HepG2 (cell line): ENCODE results near the gene PTPRE. TPM values are rescaled to one million over a fixed set of nuclear protein-coding genes. Genes with fewer than 3 reads are reported as not detected.

ENCODE experiments used
- EP300 ChIP-seq, 3 experiments: sonication (generic) in 1 of 3; formaldehyde crosslinking in 1 of 3; IDR thresholded peaks; 2 replicates each; pipeline versions ENCODE4 v1.5.1 to v1.6.1; 2011 to 2020; ENCODE audit warnings: low read depth in 2 of 3, low read length in 2 of 3, borderline replicate concordance in 1 of 3, improper control_type of control experiment in 1 of 3, mild to moderate bottlenecking in 1 of 3, missing genetic modification reagents in 1 of 3, moderate library complexity in 1 of 3
- ETV5 ChIP-seq: IDR thresholded peaks from 2 replicates; pipeline ENCODE4 v1.6.1; 2018; ENCODE audit warnings: missing biosample characterization, missing genetic modification reagents, inconsistent platforms, borderline replicate concordance
- HHEX ChIP-seq: IDR thresholded peaks from 2 replicates; pipeline ENCODE4 v1.6.1; 2016; ENCODE audit warnings: control low read depth
- KLF11 ChIP-seq: IDR thresholded peaks from 2 replicates; pipeline ENCODE4 v1.6.1; 2016; ENCODE audit warnings: missing compliant biosample characterization
- MAFK ChIP-seq, 2 experiments: IDR thresholded peaks in 1 of 2; conservative IDR thresholded peaks in 1 of 2; 2 replicates each; pipeline ENCODE4 v1.6.1; 2011; ENCODE audit warnings: improper control_type of control experiment in 2 of 2, low read length in 2 of 2
- SOX13 ChIP-seq, 3 experiments: fragments of 450-650 bp in 1 of 3; sonication (generic) in 1 of 3; formaldehyde crosslinking in 1 of 3; IDR thresholded peaks in 2 of 3; conservative IDR thresholded peaks in 1 of 3; 2 replicates each; pipeline versions ENCODE4 v1.5.0 to v1.6.1; 2016 to 2020; ENCODE audit warnings: antibody characterized with exemption in 1 of 3, mild to moderate bottlenecking in 1 of 3, missing compliant biosample characterization in 1 of 3, missing genetic modification reagents in 1 of 3, moderate library complexity in 1 of 3
- SOX5 ChIP-seq: IDR thresholded peaks from 2 replicates; pipeline ENCODE4 v1.6.1; 2016; ENCODE audit warnings: borderline replicate concordance
- SOX6 ChIP-seq, 2 experiments: fragments of 450-650 bp in 1 of 2; sonication (generic) in 1 of 2; formaldehyde crosslinking in 1 of 2; IDR thresholded peaks; 2 replicates each; pipeline versions ENCODE4 v1.4.0 to v1.6.1; 2017 to 2020; ENCODE audit warnings: antibody characterized with exemption in 1 of 2, mild to moderate bottlenecking in 1 of 2, missing genetic modification reagents in 1 of 2
- TOPORS ChIP-seq: sonication (generic); formaldehyde crosslinking; IDR thresholded peaks from 2 replicates; pipeline ENCODE4 v1.8.0; 2023; ENCODE audit warnings: mild to moderate bottlenecking, missing genetic modification reagents
- ZC3H4 ChIP-seq: sonication (generic); formaldehyde crosslinking; IDR thresholded peaks from 2 replicates; pipeline ENCODE4 v1.4.0; 2020; ENCODE audit warnings: missing genetic modification reagents, borderline replicate concordance
- ZSCAN9 ChIP-seq: IDR thresholded peaks from 2 replicates; pipeline ENCODE4 v1.6.1; 2016; ENCODE audit warnings: borderline replicate concordance
- polyA plus RNA-seq, 8 experiments: library from polyadenylated mRNA; depleted of rRNA in 3 of 8; stranded (reverse) in 7 of 8; unstranded in 1 of 8; fragments of >200 nt; fragmentation: Illumina TruSeq in 4 of 8; extraction: Trizol in 4 of 8; gene quantifications; 2 replicates each; pipeline versions ENCODE4 v1.2.1 to v1.2.3, GENCODE V29; 2011 to 2016; ENCODE audit warnings: low read depth in 4 of 8, missing spikeins in 1 of 8, mixed read lengths in 1 of 8; ENCODE audit not compliant: insufficient read depth in 1 of 8
- total RNA-seq, 5 experiments: library from RNA; depleted of rRNA; stranded (reverse); fragments of >200 nt; fragmentation: Illumina TruSeq; extraction: Trizol; gene quantifications; 2 replicates each; pipeline ENCODE4 v1.2.3, GENCODE V29; 2016; ENCODE audit warnings: low read depth in 1 of 5
- TF ChIP-seq, protein P1 (sequence below): sonication (generic); formaldehyde crosslinking; IDR thresholded peaks from 2 replicates; pipeline ENCODE4 v1.4.0; 2020; ENCODE audit warnings: mild to moderate bottlenecking, missing genetic modification reagents
- TF ChIP-seq, protein P2 (sequence below): sonication (generic); formaldehyde crosslinking; IDR thresholded peaks from 2 replicates; pipeline ENCODE4 v1.5.0; 2020; ENCODE audit warnings: missing genetic modification reagents
- TF ChIP-seq, protein P3 (sequence below): IDR thresholded peaks from 2 replicates; pipeline ENCODE4 v1.6.1; 2016; ENCODE audit warnings: missing compliant biosample characterization, missing genetic modification reagents, borderline replicate concordance
- TF ChIP-seq, protein P4 (sequence below): sonication (generic); formaldehyde crosslinking; IDR thresholded peaks from 2 replicates; pipeline ENCODE4 v1.5.1; 2020; ENCODE audit warnings: missing genetic modification reagents, mild to moderate bottlenecking, borderline replicate concordance
- TF ChIP-seq, protein P5 (sequence below): sonication (generic); formaldehyde crosslinking; IDR thresholded peaks from 2 replicates; pipeline ENCODE4 v1.4.0; 2020; ENCODE audit warnings: missing genetic modification reagents

The PTPRE gene
- total and polyA plus RNA-seq, 2 of the 13 experiments (the other 11 are each of a cell fraction or from before 2014, with no cell fraction given): 0.01 to 0.02 TPM

DNA sequence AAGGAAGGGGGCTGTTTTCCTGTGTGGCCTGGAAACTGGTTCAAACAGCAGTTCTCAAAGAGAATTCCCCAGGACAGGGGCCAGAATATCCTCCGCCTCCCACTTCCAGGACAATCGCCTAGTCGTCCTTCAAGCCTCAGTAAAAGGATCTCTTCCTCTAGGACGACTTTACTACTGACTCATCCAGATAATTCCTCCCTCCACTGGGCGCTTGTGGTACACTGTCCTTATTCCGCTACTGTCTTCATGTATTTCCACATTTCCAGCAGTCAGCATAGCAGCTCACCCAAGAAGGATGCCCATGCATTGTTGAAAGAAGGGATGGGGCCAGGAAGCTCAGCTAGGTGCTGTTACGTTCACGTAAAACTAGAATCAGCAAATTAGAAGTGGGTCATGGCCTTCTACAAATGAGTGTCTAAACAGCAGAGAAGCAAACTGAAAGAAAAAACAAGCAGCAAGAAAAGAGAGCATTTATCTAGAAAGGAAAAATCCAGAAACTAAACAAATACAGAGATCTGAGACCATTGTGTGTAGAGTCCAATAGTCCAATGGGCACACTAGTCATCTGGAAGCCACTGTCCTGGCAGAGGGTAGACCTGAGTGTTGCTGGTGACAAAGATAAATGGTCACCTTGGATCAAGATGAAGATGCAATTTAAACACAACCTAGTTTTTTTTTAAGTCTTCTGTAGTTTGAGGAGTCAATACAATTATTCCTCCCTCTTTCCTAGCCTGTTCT, 40.5 kb upstream of the PTPRE start (continued):
- TF ChIP-seq, protein P1, sequence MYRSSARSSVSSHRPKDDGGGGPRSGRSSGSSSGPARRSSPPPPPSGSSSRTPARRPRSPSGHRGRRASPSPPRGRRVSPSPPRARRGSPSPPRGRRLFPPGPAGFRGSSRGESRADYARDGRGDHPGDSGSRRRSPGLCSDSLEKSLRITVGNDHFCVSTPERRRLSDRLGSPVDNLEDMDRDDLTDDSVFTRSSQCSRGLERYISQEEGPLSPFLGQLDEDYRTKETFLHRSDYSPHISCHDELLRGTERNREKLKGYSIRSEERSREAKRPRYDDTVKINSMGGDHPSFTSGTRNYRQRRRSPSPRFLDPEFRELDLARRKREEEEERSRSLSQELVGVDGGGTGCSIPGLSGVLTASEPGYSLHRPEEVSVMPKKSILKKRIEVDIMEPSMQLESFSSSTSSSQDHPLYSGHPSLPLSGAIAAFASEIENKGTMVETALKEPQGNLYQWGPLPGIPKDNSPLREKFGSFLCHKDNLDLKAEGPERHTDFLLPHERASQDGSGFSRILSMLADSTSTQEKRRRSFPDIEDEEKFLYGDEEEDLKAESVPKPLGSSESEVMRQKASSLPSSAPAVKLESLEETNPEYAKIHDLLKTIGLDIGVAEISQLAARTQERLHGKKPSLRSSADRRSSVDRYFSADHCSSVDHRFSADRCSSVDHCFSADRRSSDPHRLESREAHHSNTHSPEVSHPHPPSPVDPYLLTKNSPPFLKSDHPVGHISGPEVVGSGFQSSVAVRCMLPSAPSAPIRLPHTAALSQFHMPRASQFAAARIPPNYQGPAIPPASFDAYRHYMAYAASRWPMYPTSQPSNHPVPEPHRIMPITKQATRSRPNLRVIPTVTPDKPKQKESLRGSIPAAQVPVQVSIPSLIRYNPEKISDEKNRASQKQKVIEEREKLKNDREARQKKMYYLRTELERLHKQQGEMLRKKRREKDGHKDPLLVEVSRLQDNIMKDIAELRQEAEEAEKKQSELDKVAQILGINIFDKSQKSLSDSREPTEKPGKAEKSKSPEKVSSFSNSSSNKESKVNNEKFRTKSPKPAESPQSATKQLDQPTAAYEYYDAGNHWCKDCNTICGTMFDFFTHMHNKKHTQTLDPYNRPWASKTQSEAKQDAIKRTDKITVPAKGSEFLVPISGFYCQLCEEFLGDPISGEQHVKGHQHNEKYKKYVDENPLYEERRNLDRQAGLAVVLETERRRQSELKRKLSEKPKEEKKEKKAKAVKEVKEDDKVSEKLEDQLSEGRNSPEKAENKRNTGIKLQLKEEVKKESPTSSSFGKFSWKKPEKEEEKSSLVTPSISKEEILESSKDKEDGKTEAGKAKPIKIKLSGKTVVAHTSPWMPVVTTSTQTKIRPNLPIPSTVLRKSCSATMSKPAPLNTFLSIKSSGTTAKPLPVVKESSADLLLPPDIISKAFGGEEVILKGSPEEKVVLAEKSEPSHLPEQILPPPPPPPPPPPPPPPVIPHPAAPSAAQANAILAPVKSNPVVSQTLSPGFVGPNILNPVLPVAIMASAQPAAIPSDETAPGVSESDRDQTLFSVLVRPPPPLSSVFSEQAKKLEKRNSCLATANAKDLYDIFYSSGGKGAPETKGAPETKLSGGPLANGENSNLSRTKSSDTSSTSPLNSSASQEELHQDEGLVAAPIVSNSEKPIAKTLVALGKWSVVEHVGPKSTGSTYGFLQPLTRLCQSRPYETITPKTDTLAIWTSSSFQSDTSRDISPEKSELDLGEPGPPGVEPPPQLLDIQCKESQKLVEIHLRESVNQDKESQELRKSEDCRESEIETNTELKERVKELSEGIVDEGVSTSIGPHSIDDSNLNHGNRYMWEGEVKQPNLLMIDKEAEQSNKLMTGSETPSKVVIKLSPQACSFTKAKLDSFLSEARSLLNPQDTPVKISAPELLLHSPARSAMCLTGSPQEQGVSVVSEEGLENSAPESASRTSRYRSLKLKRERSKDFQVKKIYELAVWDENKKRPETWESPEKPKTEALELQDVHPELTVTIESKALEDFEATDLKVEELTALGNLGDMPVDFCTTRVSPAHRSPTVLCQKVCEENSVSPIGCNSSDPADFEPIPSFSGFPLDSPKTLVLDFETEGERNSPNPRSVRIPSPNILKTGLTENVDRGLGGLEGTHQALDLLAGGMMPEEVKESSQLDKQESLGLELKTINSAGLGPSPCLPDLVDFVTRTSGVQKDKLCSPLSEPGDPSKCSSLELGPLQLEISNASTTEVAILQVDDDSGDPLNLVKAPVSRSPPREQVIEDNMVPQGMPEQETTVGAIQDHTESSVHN (CRISPR knock-in tag): no peak
- TF ChIP-seq, protein P2, sequence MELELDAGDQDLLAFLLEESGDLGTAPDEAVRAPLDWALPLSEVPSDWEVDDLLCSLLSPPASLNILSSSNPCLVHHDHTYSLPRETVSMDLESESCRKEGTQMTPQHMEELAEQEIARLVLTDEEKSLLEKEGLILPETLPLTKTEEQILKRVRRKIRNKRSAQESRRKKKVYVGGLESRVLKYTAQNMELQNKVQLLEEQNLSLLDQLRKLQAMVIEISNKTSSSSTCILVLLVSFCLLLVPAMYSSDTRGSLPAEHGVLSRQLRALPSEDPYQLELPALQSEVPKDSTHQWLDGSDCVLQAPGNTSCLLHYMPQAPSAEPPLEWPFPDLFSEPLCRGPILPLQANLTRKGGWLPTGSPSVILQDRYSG: no peak
- TF ChIP-seq MAFK (conservative IDR thresholded peaks at IDR 0.05 in 1 of 2, IDR thresholded peaks at IDR 0.05 in 1 of 2; ENCODE audit: low read length in 2 of 2) (no peak), EP300 (IDR thresholded peaks at IDR 0.05; ENCODE audit: low read depth in 2 of 2, low read length in 2 of 2) (no peak), EP300 (CRISPR knock-in tag; IDR thresholded peaks at IDR 0.05; ENCODE audit: borderline replicate concordance) (no peak), SOX13 (IDR thresholded peaks at IDR 0.05) (no peak), SOX13 (CRISPR knock-in tag; conservative IDR thresholded peaks at IDR 0.05 in 1 of 2, IDR thresholded peaks at IDR 0.05 in 1 of 2) (peak in 1 of 2 experiments; percentile 19; a peak in 1 of 4 replicates), HHEX (CRISPR knock-in tag) (no peak), ZC3H4 (CRISPR knock-in tag) (no peak), ETV5 (no peak), ZSCAN9 (no peak), TOPORS (no peak), SOX5 (CRISPR knock-in tag) (peak; percentile 28; the same call in 1 of the 2 replicates), SOX6 (IDR thresholded peaks at IDR 0.05) (no peak), SOX6 (CRISPR knock-in tag; IDR thresholded peaks at IDR 0.05) (0 out of 2 replicates have a peak, but pooled peaks have one; percentile 34), KLF11 (CRISPR knock-in tag) (no peak)
- TF ChIP-seq, protein P3, sequence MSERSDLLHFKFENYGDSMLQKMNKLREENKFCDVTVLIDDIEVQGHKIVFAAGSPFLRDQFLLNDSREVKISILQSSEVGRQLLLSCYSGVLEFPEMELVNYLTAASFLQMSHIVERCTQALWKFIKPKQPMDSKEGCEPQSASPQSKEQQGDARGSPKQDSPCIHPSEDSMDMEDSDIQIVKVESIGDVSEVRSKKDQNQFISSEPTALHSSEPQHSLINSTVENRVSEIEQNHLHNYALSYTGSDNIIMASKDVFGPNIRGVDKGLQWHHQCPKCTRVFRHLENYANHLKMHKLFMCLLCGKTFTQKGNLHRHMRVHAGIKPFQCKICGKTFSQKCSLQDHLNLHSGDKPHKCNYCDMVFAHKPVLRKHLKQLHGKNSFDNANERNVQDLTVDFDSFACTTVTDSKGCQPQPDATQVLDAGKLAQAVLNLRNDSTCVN: peak; percentile 100
- TF ChIP-seq, protein P4, sequence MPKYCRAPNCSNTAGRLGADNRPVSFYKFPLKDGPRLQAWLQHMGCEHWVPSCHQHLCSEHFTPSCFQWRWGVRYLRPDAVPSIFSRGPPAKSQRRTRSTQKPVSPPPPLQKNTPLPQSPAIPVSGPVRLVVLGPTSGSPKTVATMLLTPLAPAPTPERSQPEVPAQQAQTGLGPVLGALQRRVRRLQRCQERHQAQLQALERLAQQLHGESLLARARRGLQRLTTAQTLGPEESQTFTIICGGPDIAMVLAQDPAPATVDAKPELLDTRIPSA: no peak
- TF ChIP-seq, protein P5, sequence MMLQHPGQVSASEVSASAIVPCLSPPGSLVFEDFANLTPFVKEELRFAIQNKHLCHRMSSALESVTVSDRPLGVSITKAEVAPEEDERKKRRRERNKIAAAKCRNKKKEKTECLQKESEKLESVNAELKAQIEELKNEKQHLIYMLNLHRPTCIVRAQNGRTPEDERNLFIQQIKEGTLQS (CRISPR knock-in tag): no peak
